Heart left ventricle (tissue), 13 donors: ENCODE results near the gene TBC1D10B.

ENCODE experiments used
- POLR2A ChIP-seq, 2 donors: fragments of 450-650 bp; IDR thresholded peaks; one replicate each; pipeline ENCODE4 v1.6.1; 2017; ENCODE audit warnings: antibody characterized with exemption in 2 of 2, mild to moderate bottlenecking in 2 of 2, moderate library complexity in 2 of 2
- TF ChIP-seq, protein P1 (sequence below), 12 donors: fragments of 200-600 bp; sonication (generic) in 4 of 12; IDR thresholded peaks; one replicate each; pipeline versions ENCODE4 v1.5.0 to v1.8.0; 2018 to 2022; ENCODE audit warnings: antibody characterized with exemption in 12 of 12, mild to moderate bottlenecking in 5 of 12
- donor health status: ischemic (EF 13 %, LVEDD 7.1; RV severe dilation, severe dysfunction).
- donor health status: DM: no; HTN: yes; CAD: no.
- donor health status: DM: no; HTN: no; CAD: no.
- donor health status: ischemic (EF 25% LVEDD 6.9; RV normal size, moderate dysfunction).
- donor health status: ischemic (EF 25% LVEDD 5.7; RV mildly dilated, moderate dysfunction).
- donor health status: ischemic (EF 35%, LVEDD 5.7; RV mildly dilated, moderate dysfunction).
- donor health status: nonischemic (EF 11% LVEDD 7.7; RV severe dilation, severe dysfunction).
- donor health status: DM: yes; HTN: yes; CAD: no.
- donor health status: PGD.
- donor health status: ischemic (EF 29% LVEDD 5.4; RV normal size, mild dysfunction).
- donor health status: nonischemic (EF 23%, LVEDD 6.1; RV moderate dilation, normal function).

DNA sequence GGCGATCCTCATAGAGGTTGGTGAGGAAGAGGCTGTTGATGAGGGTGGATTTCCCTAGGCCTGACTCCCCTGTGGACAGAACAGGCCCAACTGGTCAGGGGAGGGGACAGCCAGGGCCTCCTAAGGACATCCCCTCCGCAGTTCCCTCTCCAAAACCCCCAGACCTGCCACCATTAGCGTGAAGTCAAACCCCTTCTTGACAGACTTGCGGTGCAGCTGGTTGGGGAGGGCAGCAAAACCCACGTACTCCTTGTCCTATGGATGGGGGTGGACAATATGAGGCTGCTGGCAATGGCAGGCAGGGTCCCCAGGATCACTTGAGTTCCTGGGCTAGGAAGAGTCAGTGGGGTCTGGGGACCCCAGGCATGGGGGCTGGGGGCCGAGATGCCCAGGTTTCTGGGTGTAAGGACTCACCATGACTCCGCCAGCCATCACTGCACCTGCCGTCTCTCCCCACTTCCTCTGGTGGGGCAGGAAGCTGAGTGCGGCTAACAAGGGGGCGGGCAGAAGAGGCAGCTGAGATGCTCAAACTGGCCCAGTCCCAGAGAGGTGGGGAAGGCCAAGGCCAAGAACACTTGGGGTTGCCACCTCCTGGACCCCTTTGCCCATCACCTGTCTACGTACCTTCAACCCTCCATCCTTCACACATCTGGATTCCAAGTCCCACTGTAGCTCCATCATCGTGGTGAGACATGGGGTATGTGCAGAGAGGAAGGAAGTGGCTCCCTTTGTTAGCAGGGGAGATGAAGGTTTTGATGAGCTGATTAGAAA lies 12.0 kb upstream of the TBC1D10B start, which contains the start of gene SEPTIN1:
- TF ChIP-seq, protein P1, sequence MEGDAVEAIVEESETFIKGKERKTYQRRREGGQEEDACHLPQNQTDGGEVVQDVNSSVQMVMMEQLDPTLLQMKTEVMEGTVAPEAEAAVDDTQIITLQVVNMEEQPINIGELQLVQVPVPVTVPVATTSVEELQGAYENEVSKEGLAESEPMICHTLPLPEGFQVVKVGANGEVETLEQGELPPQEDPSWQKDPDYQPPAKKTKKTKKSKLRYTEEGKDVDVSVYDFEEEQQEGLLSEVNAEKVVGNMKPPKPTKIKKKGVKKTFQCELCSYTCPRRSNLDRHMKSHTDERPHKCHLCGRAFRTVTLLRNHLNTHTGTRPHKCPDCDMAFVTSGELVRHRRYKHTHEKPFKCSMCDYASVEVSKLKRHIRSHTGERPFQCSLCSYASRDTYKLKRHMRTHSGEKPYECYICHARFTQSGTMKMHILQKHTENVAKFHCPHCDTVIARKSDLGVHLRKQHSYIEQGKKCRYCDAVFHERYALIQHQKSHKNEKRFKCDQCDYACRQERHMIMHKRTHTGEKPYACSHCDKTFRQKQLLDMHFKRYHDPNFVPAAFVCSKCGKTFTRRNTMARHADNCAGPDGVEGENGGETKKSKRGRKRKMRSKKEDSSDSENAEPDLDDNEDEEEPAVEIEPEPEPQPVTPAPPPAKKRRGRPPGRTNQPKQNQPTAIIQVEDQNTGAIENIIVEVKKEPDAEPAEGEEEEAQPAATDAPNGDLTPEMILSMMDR (IDR thresholded peaks at IDR 0.05): no peak
- no peak for TF ChIP-seq POLR2A (IDR thresholded peaks at IDR 0.05)
